Measurements from ENCODE around the gene SLC1A5.
"Not testable (repeated sequence)": the region's sequence is repeated elsewhere in the genome, so short reads cannot be mapped to it uniquely, and the experiment has no call there.

SLC1A5 gene

GRCh38 chr19:46766569-46767317, 21.7 kb downstream of the SLC1A5 start:
- TF ChIP-seq ZNF274 (IDR thresholded peaks at IDR 0.05; ENCODE audit: low read depth, low read length) = no peak

GRCh38 chr19:46764817-46765291, 23.5 kb downstream of the SLC1A5 start:
- TF ChIP-seq ZNF274 (IDR thresholded peaks at IDR 0.05; ENCODE audit: low read depth, low read length) = no peak
- H3K4me3 ChIP-seq (ENCODE audit: low read length) = no peak overlapping the region

More at GRCh38 chr19:46766569-46767317, 21.7 kb downstream of the SLC1A5 start:
- no peak overlapping the region for H3K4me3 ChIP-seq (ENCODE audit: low read length)

- no peak for TF ChIP-seq ZNF274 (IDR thresholded peaks at IDR 0.05; ENCODE audit: low read depth, low read length)
- H3K4me3 ChIP-seq (ENCODE audit: low read length) = no peak overlapping the region
Observed at GRCh38 chr19:46762245-46762890, 26.0 kb downstream of the SLC1A5 start.

GRCh38 chr19:46761418-46761831, 27.0 kb downstream of the SLC1A5 start:
- no peak overlapping the region for H3K4me3 ChIP-seq (ENCODE audit: low read length)
- no peak for TF ChIP-seq ZNF274 (IDR thresholded peaks at IDR 0.05; ENCODE audit: low read depth, low read length)

- not testable (repeated sequence) for H3K4me3 ChIP-seq (ENCODE audit: low read length)
Observed at GRCh38 chr19:46760897-46761296, 27.5 kb downstream of the SLC1A5 start.

- no peak overlapping the region for H3K4me3 ChIP-seq (ENCODE audit: low read length)
- no peak for TF ChIP-seq ZNF274 (IDR thresholded peaks at IDR 0.05; ENCODE audit: low read depth, low read length)
Observed at GRCh38 chr19:46760363-46760762, 28.0 kb downstream of the SLC1A5 start.

GRCh38 chr19:46759817-46760333, 28.5 kb downstream of the SLC1A5 start:
- H3K4me3 ChIP-seq (ENCODE audit: low read length) = no peak overlapping the region
- TF ChIP-seq ZNF274 (IDR thresholded peaks at IDR 0.05; ENCODE audit: low read depth, low read length) = no peak

GRCh38 chr19:46759206-46759605, 29.2 kb downstream of the SLC1A5 start:
- TF ChIP-seq ZNF274 (IDR thresholded peaks at IDR 0.05; ENCODE audit: low read depth, low read length) = no peak
- H3K4me3 ChIP-seq (ENCODE audit: low read length) = no peak overlapping the region

- no peak for TF ChIP-seq ZNF274 (IDR thresholded peaks at IDR 0.05; ENCODE audit: low read depth, low read length)
- no peak overlapping the region for H3K4me3 ChIP-seq (ENCODE audit: low read length)
Observed at GRCh38 chr19:46756544-46756888, 31.9 kb downstream of the SLC1A5 start.

- H3K4me3 ChIP-seq (ENCODE audit: low read length) = no peak overlapping the region
- no peak for TF ChIP-seq ZNF274 (IDR thresholded peaks at IDR 0.05; ENCODE audit: low read depth, low read length)
Observed at GRCh38 chr19:46755853-46756543, 32.4 kb downstream of the SLC1A5 start.

- no peak for TF ChIP-seq ZNF274 (IDR thresholded peaks at IDR 0.05; ENCODE audit: low read depth, low read length)
- H3K4me3 ChIP-seq (ENCODE audit: low read length) = no peak overlapping the region
Observed at GRCh38 chr19:46755077-46755852, 33.1 kb downstream of the SLC1A5 start.

GRCh38 chr19:46753420-46754155, 34.8 kb downstream of the SLC1A5 start:
- no peak for TF ChIP-seq ZNF274 (IDR thresholded peaks at IDR 0.05; ENCODE audit: low read depth, low read length)
- no peak overlapping the region for H3K4me3 ChIP-seq (ENCODE audit: low read length)
